Measurements from ENCODE around the gene NGFR.
"Not testable (repeated sequence)": the region's sequence is repeated elsewhere in the genome, so short reads cannot be mapped to it uniquely, and the experiment has no call there.

Gene NGFR

DNA sequence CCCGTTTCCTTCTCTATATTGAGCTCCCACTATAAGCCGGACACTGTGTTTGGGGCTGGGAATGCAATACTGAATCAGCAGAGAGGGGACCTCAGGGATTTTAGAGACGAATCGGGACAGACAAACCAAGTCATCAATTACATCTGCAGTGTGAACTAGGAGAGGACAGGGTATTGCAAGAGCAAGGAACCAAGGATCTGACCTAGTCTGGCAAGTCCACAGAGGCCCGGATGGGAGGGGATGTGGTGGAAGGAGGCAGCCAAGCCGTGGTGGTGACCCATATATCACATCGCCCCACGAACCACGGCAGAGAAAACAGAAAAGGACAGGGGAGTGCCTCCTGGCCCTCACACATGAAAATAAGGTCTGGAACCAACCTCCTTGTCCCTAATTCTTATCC is 52.5 kb downstream of the NGFR start:
- DNase-seq = no peak

DNA sequence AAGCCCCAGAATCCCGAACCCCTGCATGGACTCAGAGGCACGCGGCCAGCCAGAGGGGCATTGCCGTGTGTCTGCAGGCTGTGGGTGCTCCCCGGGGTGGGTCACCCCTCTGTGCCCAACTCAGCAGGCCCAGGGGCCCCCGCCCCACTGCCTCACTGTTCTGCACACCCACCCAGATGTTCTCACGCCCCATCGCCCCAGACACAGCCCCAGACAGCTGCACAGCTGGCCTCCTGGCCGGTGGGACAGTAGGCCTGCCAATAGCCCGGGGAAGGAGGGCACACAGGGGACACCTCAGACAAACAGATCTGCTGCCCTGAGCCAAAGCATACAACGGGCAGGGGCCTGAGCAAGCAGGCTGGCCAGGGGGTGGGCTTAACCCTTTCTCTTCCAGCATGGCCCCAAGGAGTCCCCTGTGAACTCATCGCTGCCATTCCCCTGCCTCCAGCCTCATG is 53.0 kb downstream of the NGFR start:
- no peak for DNase-seq

DNA sequence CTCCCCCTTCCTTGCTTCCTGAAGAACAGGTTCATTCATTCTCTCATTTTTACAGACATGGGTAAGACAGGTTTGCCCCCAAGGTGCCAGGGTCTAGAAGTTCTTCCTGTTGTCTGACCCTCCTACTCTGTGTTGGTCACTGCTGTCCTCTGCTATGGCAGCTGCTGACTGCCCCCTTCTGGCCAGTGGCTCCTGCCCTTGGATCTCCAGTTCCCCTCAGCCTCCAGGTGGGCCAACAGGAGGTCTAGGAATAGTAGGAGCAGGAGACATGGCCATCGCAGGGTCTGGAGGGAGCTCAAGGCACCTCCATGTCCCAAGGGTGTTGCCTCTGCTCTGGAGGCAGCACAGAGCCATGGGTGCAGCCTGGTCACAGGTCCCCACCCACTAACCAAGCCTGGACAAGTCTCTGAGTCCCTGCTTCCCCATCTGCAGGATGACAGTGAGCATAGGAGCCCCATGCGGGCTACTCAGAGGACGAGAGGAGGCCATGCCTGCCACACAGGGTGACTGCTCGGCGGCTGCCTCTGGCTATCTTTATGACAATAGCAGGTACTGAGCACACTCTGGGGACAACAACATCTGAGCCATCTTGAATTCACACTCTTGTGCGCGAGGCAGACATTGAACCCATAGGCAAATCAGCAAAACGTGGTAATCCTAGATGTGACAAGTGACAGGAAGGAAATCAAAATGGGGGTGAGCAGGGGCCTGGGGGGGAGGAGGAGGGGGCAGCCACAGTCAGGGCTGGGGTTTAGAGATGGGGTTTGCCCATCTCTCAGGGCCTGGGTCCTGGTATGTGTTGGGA is 53.6 kb downstream of the NGFR start:
- DNase-seq = no peak

DNA sequence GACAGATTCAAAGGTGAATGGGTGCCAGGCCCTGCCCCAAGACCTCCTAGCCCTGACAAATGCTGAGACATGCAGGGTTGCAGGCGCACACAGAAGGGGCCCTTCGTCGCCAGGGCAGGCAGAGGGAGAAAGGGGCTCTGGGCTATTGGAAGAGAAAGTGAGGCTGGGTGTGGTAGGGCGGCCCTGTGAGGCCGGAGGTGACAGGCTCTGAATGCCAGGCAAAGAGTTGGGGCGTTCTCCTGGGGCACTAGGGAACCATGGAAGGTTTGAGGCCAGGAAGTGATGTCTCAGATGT is 54.2 kb downstream of the NGFR start:
- no peak for DNase-seq

DNA sequence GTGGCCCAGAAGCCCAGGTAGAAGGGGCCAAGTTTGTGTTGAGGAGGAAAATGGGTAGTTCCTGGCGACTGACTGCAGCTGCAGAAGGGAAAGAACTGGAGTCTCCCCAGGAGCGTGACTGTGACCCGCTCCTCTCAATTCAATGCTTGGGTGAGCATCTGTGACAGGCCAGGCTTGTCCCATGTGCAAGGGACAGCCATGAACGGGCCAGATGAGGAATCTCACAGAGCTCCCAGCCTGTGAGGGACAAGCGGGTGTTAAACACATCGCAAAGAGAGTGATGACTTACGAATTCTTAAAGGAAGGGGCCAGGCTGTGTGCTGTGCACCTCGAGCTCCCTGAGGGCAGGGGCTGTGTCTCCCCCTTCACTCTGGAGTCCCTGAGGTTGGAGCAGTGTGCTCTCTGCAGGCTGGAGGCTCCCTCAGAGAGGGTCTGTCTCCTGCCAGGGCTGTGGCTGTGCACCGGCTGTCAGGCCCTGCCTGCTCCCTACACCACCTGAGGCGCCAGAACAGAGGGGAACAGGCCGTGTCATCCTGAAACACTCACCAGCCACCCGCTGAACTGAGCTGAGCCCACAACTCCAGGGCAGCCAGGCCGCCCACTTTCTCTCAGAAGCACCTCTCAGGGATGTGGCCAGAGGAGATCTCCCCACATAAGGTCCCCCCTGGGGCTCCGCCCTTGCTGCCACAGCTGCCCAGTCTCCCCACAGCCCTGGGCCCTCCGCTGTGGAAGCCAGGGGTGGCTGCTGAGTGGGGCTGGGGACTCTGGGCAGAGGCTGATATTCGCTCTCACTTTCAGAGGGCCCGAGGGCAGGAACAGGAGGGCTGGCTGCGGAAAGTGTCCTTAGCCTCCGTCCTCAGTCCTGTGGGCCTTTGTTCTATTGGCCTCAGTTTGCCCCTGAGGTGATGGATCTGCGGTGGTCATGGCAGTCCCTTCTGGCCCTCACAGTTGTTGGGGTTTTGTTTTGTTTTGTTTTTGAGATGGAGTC is 54.9 kb downstream of the NGFR start:
- no peak for DNase-seq

DNA sequence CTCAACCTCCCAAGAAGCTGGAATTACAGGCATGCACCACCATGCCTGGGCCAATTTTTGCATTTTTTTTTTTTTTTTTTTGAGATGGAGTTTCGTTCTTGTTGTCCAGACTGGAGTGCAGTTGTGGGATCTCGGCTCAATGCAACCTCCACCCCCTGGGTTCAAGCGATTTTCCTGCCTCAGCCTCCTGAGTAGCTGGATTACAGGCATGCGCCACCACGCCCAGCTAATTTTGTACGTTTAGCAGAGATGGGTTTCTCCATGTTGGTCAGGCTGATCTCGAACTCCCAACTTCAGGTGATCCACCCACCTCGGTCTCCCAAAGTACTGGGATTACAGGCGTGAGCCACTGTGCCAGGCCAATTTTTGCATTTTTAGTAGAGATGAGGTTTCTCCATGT is 55.7 kb downstream of the NGFR start:
- DNase-seq = not testable (repeated sequence)

DNA sequence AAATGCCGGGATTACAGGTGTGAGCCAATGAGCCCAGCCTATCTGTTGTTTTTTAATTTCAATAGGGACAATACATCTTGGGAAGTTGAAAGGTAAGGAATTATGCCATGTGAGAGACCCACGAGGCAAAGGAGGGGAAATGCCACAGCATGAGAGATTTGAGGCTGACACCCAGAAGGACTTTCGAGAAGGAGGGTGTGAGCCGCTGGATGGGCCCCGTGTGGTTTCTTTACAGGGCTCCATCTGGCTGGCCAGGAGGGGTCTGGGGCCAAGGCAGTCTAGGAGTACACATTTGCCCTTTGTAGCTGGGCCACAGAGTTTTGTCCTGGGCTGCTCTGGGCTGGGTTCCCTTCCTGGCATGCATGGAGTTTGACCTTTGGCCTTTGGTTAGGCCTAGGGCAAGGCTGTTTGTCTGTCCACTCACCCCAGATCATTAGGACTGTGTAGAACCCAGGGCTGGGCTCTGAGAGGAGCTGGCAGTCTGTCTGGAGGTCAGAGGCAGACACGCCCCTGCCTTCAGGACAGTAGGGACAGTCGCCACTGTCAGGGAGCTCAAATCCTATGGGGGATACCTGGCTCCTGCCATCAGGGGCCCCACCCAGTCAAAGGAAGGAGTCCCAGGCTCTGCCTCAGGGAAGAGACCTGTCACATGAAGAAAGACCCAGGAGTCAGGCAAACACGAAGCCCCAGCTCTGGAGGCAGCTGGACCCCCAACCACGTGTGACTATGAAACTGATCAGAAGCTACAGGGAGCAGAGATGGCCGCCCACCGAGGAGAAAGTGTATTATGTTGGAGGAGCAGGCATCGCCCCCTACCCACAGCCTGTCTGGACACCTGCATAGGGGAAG is 56.4 kb downstream of the NGFR start:
- DNase-seq = no peak

DNA sequence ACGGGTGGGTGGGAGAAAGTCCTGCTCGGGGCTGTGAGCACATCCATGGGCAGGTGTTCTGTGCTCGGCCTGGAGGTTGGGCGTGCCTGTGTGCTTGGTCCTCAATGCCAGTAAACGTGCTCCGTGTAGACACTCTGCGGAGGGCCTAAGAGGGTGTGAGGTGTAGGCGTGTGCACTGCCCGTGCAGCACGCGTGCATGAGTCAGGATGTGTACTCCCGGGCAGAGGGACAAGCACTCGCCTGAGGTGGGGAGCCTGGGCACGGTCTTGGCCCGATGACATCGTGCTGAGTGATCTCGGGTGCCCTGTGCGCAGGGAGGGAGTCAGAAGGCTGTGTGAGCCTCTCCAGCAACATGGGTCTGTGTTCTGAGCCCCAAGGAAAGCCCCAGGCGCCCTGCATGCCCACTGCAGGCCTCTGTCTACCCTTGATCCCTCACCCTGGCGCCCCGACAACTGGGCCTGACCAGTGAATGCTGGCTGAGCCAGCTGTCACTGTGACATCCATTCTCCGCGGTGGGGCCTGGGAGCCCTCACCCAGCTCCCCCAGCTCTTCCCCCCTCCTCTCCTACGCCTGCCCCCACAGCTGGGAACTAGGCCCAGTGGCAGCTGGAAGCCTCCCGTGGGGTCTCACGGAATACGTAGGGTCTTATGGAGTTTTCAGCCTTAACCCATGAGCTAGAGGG is 57.1 kb downstream of the NGFR start:
- DNase-seq = no peak

DNA sequence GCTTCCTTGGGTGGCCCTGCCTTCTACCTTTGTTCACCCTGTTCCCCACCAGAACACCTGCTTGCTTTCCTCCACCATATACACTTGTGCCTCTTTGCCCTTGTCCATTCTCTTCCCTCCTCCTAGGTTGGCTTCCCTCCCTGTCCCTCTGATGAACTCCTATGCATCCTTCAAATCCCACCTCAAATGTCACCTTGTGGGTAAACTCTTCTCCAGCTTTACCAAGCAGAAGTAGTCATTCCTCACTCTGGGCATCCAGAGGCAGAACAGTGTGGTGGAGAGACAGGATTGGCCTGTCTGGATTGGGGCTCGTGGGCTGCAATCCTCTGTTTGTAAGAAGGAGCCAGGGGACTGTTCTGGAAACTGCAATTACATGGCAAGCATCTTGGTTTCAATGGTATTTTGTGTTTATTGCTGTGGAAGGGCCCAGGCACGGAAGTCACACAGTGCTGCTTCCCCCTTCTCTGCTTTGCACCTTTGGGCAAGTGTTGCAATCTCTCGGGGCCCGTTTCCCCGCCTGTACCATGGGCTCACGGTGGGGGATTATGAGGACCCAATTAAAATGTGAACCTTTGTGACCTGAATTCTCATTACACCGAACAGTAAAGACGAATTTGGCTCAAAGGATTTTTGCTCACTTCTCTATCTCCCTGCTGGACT is 58.7 kb downstream of the NGFR start:
- no peak for DNase-seq

DNA sequence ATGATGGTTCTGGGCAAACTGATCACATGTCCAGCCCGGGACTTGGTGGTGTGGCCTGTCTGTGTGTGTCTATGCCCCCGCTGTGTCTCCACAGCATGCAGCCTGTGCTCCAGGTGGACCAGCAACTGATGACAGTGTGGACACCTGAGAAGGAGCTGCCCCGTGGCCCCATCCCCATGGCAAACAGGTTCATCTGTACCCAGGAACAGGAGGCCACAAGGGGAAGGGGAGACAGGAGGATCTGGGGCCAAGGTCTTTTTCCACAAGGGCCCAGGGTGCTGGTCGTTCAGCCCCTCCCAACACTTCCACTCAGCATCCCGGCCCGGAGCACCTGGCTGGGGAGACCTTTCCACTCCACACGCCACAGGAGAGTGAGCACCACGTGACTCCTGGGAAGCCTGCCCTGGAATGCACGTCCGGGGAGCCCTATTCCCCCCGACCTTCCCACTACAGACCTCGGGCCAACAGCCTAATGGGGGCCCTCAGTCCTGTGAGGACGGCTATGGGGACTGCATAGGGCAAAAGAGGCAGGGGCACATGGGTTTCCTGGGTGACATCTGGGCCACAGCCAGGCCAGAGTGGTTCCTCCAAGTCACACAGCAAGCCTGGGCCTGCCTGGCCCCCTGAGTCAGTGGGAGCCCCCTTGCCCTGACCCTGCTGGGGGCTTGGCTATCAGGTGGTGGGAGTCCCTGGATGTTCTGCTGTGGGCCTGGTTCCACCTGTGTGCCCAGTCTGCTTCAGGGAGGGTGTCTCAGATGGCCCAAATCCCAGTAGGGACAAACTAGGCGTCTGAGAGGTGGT is 59.8 kb downstream of the NGFR start:
- DNase-seq = no peak

DNA sequence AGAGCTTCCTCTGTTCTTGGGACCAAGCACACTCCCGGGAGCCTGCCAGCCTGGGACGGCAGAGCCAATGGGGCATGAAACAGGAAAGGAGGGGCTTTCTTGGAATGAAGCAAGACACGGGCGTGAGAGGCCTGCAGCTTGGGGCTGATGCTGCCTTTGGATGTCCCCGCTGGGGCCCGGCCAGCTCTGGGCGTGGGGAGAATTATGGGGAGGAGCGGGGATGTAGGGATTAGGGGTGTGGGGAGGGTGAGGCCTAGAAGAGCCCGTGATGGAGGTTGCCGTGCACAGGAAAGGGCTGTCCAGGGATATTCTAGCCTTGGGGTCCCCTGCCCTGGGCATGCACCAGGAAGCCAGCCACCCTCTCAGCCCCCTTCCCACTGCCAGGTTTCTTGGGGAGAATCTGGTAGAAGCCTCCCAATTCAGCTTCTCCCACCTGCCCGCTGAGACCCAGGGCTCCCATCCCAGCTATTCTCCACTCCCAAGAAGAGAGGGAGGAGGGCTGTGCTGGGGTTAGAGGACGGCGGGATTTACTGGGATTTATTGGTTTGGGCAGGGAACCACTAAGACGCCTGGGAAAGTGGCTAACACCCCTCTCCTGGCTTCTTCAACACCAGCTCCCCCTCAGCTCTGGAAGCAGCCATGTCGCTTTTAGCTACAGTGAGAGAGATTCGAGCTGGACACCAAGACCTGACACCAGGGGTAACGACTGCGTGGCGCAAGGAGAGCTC is 60.6 kb downstream of the NGFR start:
- DNase-seq = no peak

DNA sequence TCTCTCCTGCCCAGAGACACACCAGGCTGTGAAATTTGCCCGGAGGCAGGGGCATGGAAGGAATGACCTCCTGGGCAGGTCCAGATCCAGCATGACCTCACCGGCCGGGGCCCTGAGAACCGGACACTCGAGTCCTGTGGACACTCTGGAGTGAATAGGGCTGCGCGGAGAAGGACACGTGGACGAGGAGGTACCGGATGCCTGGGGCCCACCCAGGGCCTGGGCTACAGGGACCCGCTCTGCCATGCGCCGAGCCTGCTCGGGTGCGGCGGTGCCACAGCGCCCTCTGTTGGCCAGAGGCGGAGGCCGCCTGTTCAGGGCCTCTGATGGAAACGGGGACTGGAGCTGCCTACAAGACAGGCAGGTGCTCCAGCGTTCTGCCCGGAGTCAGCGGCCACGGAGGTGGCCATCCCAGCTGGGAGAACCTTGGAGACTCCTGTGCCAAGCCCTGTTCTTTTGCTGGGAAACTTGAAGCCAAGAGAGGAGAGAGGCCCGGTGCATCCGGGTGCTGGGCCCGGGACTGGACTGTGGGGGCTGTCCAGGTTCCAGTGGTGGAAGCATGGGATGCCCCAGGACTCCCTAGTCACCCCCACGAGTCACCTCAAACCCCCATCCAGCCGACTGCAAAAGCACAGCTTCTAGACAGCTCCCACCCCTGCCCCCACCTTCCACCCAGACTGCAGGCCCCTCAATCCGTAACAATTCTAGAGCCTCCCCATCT is 61.3 kb downstream of the NGFR start:
- peak; percentile 44 for DNase-seq

DNA sequence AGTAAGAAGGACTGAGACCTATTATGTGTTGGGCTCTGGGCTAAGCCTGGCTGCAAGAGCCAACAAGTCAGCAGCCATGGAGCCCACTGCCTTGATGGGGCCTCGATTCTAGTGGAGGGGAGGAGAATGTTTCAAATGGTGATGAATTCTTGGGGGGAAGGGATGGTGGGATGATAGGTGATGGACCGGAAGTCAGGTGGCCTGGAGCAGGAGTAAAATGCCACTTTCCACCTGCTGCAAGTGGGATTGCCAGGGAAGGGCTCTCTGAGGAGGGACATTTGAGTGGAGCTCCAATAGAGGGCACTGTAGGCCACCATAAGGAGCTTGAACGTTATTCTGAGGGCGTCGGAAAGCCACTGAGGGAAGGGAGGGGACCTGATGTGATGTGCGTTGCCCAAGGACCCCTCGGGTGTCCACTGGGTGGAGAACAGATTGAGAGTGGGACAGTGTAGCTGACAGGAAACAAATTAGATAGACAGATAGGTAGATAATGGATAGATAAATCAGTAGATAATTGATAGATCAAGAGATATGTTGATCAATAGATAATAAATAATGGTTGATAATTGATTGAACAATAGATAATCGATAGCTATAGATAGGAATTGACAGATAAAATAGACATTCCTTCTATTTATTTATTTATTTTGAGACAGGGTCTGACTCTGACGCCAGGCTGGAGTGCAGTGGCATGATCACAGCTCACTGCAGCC is 62.4 kb downstream of the NGFR start:
- DNase-seq = peak; percentile 34

Measured in NCI-H226 (cell line).